H9 (cell line): ENCODE measurements around the gene SFMBT1. TPM values are rescaled to one million over a fixed set of nuclear protein-coding genes. Genes with fewer than 3 reads are reported as not detected.

ENCODE experiments used
- DNase-seq: peaks from one replicate; pipeline ENCODE4 v3.0.0-alpha.2; 2017
- H2AFZ ChIP-seq: one replicate; pipeline ENCODE4 v1.6.1; 2013; ENCODE audit warnings: mild to moderate bottlenecking, low read length, control low read depth, moderate library complexity
- H2AK5ac ChIP-seq: 2 replicates; pipeline ENCODE4 v1.6.1; 2013; ENCODE audit warnings: low read length, control low read depth, mixed read lengths; ENCODE audit not compliant: insufficient read length
- H2BK120ac ChIP-seq: one replicate; pipeline ENCODE4 v1.6.1; 2013; ENCODE audit warnings: low read depth, mild to moderate bottlenecking, low read length, control low read depth, inconsistent platforms; ENCODE audit not compliant: poor library complexity, severe bottlenecking
- H2BK12ac ChIP-seq: 2 replicates; pipeline ENCODE4 v1.6.1; 2013; ENCODE audit warnings: low read length, control low read depth, mixed read lengths, low read depth; ENCODE audit not compliant: insufficient read length
- H2BK15ac ChIP-seq: 2 replicates; pipeline ENCODE4 v1.6.1; 2013; ENCODE audit warnings: low read depth, low read length, control low read depth
- H2BK20ac ChIP-seq: one replicate; pipeline ENCODE4 v1.6.1; 2013; ENCODE audit warnings: low read depth, mild to moderate bottlenecking, low read length, control low read depth, inconsistent platforms; ENCODE audit not compliant: poor library complexity, severe bottlenecking
- H2BK5ac ChIP-seq: 2 replicates; pipeline ENCODE4 v1.6.1; 2013; ENCODE audit warnings: low read length, control low read depth, mixed read lengths; ENCODE audit not compliant: insufficient read length
- H3K14ac ChIP-seq: 2 replicates; pipeline ENCODE4 v1.6.1; 2013; ENCODE audit warnings: low read length, control low read depth; ENCODE audit not compliant: insufficient read depth
- H3K18ac ChIP-seq: 2 replicates; pipeline ENCODE4 v1.6.1; 2013; ENCODE audit warnings: low read depth, mild to moderate bottlenecking, mixed read lengths, low read length, control low read depth; ENCODE audit not compliant: insufficient read length
- H3K23ac ChIP-seq: 2 replicates; pipeline ENCODE4 v1.6.1; 2013; ENCODE audit warnings: low read length, control low read depth, mixed read lengths, low read depth; ENCODE audit not compliant: insufficient read length
- H3K23me2 ChIP-seq: 2 replicates; pipeline ENCODE4 v1.6.1; 2013; ENCODE audit warnings: low read depth, mild to moderate bottlenecking, mixed read lengths, low read length, control low read depth; ENCODE audit not compliant: insufficient read length, poor library complexity, severe bottlenecking
- H3K27ac ChIP-seq: 2 replicates; pipeline ENCODE4 v1.5.1; 2013; ENCODE audit warnings: low read length, control low read depth, mixed read lengths, low read depth; ENCODE audit not compliant: insufficient read length
- H3K27me3 ChIP-seq: 2 replicates; pipeline ENCODE4 v1.6.1; 2013; ENCODE audit warnings: low read length, control low read depth, inconsistent platforms; ENCODE audit not compliant: insufficient read depth
- H3K4ac ChIP-seq: 2 replicates; pipeline ENCODE4 v1.6.1; 2013; ENCODE audit warnings: low read depth, mild to moderate bottlenecking, control low read depth, inconsistent platforms, low read length, moderate library complexity
- H3K4me1 ChIP-seq: 2 replicates; pipeline ENCODE4 v1.6.1; 2013; ENCODE audit warnings: low read length, control low read depth, inconsistent platforms; ENCODE audit not compliant: insufficient read depth
- H3K4me2 ChIP-seq: 2 replicates; pipeline ENCODE4 v1.6.1; 2013; ENCODE audit warnings: low read length, control low read depth, mixed read lengths; ENCODE audit not compliant: insufficient read length, insufficient read depth
- H3K56ac ChIP-seq: 2 replicates; pipeline ENCODE4 v1.6.1; 2013; ENCODE audit warnings: low read depth, mild to moderate bottlenecking, mixed read lengths, low read length, control low read depth; ENCODE audit not compliant: insufficient read length
- H3K79me1 ChIP-seq: 2 replicates; pipeline ENCODE4 v1.6.1; 2013; ENCODE audit warnings: low read depth, mild to moderate bottlenecking, moderate library complexity, low read length, control low read depth, inconsistent platforms; ENCODE audit not compliant: insufficient read depth, poor library complexity, severe bottlenecking
- H3K79me2 ChIP-seq: 2 replicates; pipeline ENCODE4 v1.6.1; 2013; ENCODE audit warnings: low read length, control low read depth, inconsistent platforms; ENCODE audit not compliant: insufficient read depth
- H3K9ac ChIP-seq: 2 replicates; pipeline ENCODE4 v1.6.1; 2013; ENCODE audit warnings: low read length, control low read depth, mixed read lengths; ENCODE audit not compliant: insufficient read length; ENCODE audit errors: extremely low read depth
- H3K9me3 ChIP-seq: one replicate; pipeline ENCODE4 v1.6.1; 2013; ENCODE audit warnings: low read depth, low read length, inconsistent platforms; ENCODE audit not compliant: control insufficient read depth
- H3T11ph ChIP-seq: one replicate; pipeline ENCODE4 v1.6.1; 2013; ENCODE audit warnings: mild to moderate bottlenecking, low read length, control low read depth, inconsistent platforms
- H4K20me1 ChIP-seq: one replicate; pipeline ENCODE4 v1.6.1; 2013; ENCODE audit not compliant: control insufficient read depth, insufficient read length, insufficient read depth
- H4K5ac ChIP-seq: 2 replicates; pipeline ENCODE4 v1.6.1; 2013; ENCODE audit warnings: low read depth, mild to moderate bottlenecking, mixed read lengths, low read length, control low read depth; ENCODE audit not compliant: insufficient read length
- H4K8ac ChIP-seq: replicated peaks from 2 replicates; pipeline ENCODE4 v1.6.1; 2013; ENCODE audit warnings: low read length, control low read depth, mixed read lengths, low read depth; ENCODE audit not compliant: insufficient read length
- H4K91ac ChIP-seq: 2 replicates; pipeline ENCODE4 v1.6.1; 2013; ENCODE audit warnings: low read depth, mild to moderate bottlenecking, moderate library complexity, mixed read lengths, low read length, control low read depth; ENCODE audit not compliant: insufficient read length
- H3K27ac Mint-ChIP-seq, 3 experiments: 2 replicates in 2 of 3; 3 replicates in 1 of 3; pipeline ENCODE4 v1.8.0; 2020 to 2021; ENCODE audit warnings: mixed read lengths in 3 of 3, mild to moderate bottlenecking in 1 of 3, moderate library complexity in 1 of 3
- H3K27me3 Mint-ChIP-seq: 2 replicates; pipeline ENCODE4 v1.8.0; 2021; ENCODE audit warnings: low read depth, mild to moderate bottlenecking, moderate library complexity, mixed read lengths
- H3K36me3 Mint-ChIP-seq, 3 experiments: 2 replicates in 2 of 3; 3 replicates in 1 of 3; pipeline ENCODE4 v1.8.0; 2020 to 2021; ENCODE audit warnings: low read depth in 3 of 3, mixed read lengths in 3 of 3; ENCODE audit not compliant: insufficient read depth in 1 of 3
- H3K4me1 Mint-ChIP-seq, 2 experiments: 2 replicates each; pipeline ENCODE4 v1.8.0; 2020; ENCODE audit warnings: mixed read lengths in 2 of 2
- H3K4me3 Mint-ChIP-seq, 2 experiments: 2 replicates in 1 of 2; 3 replicates in 1 of 2; pipeline ENCODE4 v1.8.0; 2020 to 2021; ENCODE audit warnings: mild to moderate bottlenecking in 2 of 2, mixed read lengths in 2 of 2, moderate library complexity in 1 of 2
- H3K9me3 Mint-ChIP-seq, 2 experiments: 2 replicates in 1 of 2; 3 replicates in 1 of 2; pipeline ENCODE4 v1.8.0; 2020; ENCODE audit warnings: mild to moderate bottlenecking in 2 of 2, mixed read lengths in 2 of 2, moderate library complexity in 1 of 2
- WGBS: extraction: QIAGEN DNeasy Blood & Tissue Kit; methylation state at CpG from one replicate; pipeline ENCODE4 v1.1.7; 2013; ENCODE audit warnings: missing lambda C conversion rate, low lambda C conversion rate, mixed read lengths; ENCODE audit not compliant: insufficient read length; ENCODE audit errors: extremely low coverage; 5-methylcytosine and 5-hydroxymethylcytosine counted together
- total RNA-seq: library from RNA; stranded (reverse); gene quantifications from 2 replicates; pipeline ENCODE4 v1.2.1, GENCODE V29; 2021
- TF ChIP-seq, protein P1 (sequence below): fragments of 200-600 bp; sonication (generic); conservative IDR thresholded peaks from 3 replicates; pipeline ENCODE4 v1.8.0; 2021; ENCODE audit warnings: antibody characterized with exemption, mild to moderate bottlenecking

The SFMBT1 gene
- total RNA-seq, 1 experiment from 2014 or later: 15.3 TPM

GRCh38 chr3:53078656-53079055 lies 32.8 kb upstream of the SFMBT1 start:
- H3K4ac ChIP-seq: no peak overlapping the region
- no peaks in the 10 kb centered on the region for H3K79me1 ChIP-seq
- no peak overlapping the region for H3K4me2 ChIP-seq
- H2BK5ac ChIP-seq: no peak overlapping the region
- no peaks in the 10 kb centered on the region; a peak in 1 of 5 replicates for H3K9me3 Mint-ChIP-seq
- no peak overlapping the region for H3K56ac ChIP-seq
- H3K18ac ChIP-seq: no peak overlapping the region
- H2BK12ac ChIP-seq: no peak overlapping the region
- H2AFZ ChIP-seq: no peak overlapping the region
- no peaks in the 10 kb centered on the region for H3K36me3 Mint-ChIP-seq
- H2BK120ac ChIP-seq: no peak overlapping the region
- no peak overlapping the region for H4K5ac ChIP-seq
- no CpG with 5 or more reads among the region's 3 CpGs for WGBS
- H2BK20ac ChIP-seq: no peak overlapping the region
- no peak for DNase-seq
- H4K8ac ChIP-seq: no peak overlapping the region
- no peak overlapping the region for H2AK5ac ChIP-seq
- H2BK15ac ChIP-seq: no peak overlapping the region
- no peaks in the 10 kb centered on the region for H3K79me2 ChIP-seq
- H3K27ac Mint-ChIP-seq: no peak overlapping the region
- no peaks in the 10 kb centered on the region for H3K27me3 ChIP-seq
- H3T11ph ChIP-seq: no peak overlapping the region
- no peaks in the 10 kb centered on the region; the same call in 1 of the 2 replicates for H3K4me1 ChIP-seq
- H3K23ac ChIP-seq: no peak overlapping the region
- H3K4me1 Mint-ChIP-seq: peaks cover 0 to 3% of the 10 kb centered on the region in 2 experiments; a peak in 2 of 4 replicates
- H3K23me2 ChIP-seq: no peaks in the 10 kb centered on the region
- no peak overlapping the region for H3K27ac ChIP-seq
- no peaks in the 10 kb centered on the region for H3K9me3 ChIP-seq
- H3K9ac ChIP-seq: no peak overlapping the region
- no peak overlapping the region for H4K91ac ChIP-seq
- no peak overlapping the region for H3K14ac ChIP-seq
- peaks cover 5% of the 10 kb centered on the region for H3K27me3 Mint-ChIP-seq
- H4K20me1 ChIP-seq: no peaks in the 10 kb centered on the region
- TF ChIP-seq, protein P1, sequence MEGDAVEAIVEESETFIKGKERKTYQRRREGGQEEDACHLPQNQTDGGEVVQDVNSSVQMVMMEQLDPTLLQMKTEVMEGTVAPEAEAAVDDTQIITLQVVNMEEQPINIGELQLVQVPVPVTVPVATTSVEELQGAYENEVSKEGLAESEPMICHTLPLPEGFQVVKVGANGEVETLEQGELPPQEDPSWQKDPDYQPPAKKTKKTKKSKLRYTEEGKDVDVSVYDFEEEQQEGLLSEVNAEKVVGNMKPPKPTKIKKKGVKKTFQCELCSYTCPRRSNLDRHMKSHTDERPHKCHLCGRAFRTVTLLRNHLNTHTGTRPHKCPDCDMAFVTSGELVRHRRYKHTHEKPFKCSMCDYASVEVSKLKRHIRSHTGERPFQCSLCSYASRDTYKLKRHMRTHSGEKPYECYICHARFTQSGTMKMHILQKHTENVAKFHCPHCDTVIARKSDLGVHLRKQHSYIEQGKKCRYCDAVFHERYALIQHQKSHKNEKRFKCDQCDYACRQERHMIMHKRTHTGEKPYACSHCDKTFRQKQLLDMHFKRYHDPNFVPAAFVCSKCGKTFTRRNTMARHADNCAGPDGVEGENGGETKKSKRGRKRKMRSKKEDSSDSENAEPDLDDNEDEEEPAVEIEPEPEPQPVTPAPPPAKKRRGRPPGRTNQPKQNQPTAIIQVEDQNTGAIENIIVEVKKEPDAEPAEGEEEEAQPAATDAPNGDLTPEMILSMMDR: no peak
- H3K4me3 Mint-ChIP-seq: no peak overlapping the region
